H1 (cell line): ENCODE data around the gene TRIM27. TPM values are rescaled to one million over a fixed set of nuclear protein-coding genes. Genes with fewer than 3 reads are reported as not detected.

Experiments
- CTCF ChIA-PET: fragments of 300-600 bp; sonication (Branson Sonifier 250); formaldehyde crosslinking; loops from one replicate; lab custom pipeline; 2021; ENCODE audit not compliant: partially characterized antibody; lab: Charles Lee
- POLR2A ChIA-PET: fragments of 300-600 bp; sonication (Branson Sonifier 250); formaldehyde crosslinking; loops from one replicate; lab custom pipeline; 2021; ENCODE audit warnings: inconsistent platforms; ENCODE audit not compliant: partially characterized antibody; lab: Charles Lee
- DNase-seq, 2 experiments: peaks; one replicate each; pipeline versions ENCODE4 v3.0.0 to v3.0.0-alpha.2; 2010 to 2022; ENCODE audit warnings: low spot score in 2 of 2, low read depth in 1 of 2, mixed read lengths in 1 of 2
- FAIRE-seq: peaks from 2 replicates; lab custom pipeline; 2011; peaks lifted over from hg19 to GRCh38; lab: Jason Lieb, UNC
- H2AFZ ChIP-seq: 2 replicates; pipeline ENCODE4 v1.8.1; 2012; ENCODE audit warnings: low read length, inconsistent platforms
- H2AK5ac ChIP-seq: 2 replicates; pipeline ENCODE4 v1.6.1; 2013; ENCODE audit warnings: low read depth, low read length
- H2BK120ac ChIP-seq: replicated peaks from 2 replicates; pipeline ENCODE3; 2013; ENCODE audit warnings: low read depth, low read length, inconsistent platforms
- H2BK12ac ChIP-seq: 2 replicates; pipeline ENCODE4 v1.6.1; 2013; ENCODE audit warnings: low read depth, low read length
- H2BK15ac ChIP-seq: 2 replicates; pipeline ENCODE4 v1.6.1; 2013; ENCODE audit warnings: low read length
- H2BK20ac ChIP-seq: 2 replicates; pipeline ENCODE4 v1.6.1; 2013; ENCODE audit warnings: low read length
- H2BK5ac ChIP-seq: 2 replicates; pipeline ENCODE4 v1.6.1; 2013; ENCODE audit warnings: low read depth, low read length
- H3K14ac ChIP-seq: 2 replicates; pipeline ENCODE4 v1.6.1; 2013; ENCODE audit warnings: inconsistent platforms; ENCODE audit not compliant: insufficient read length
- H3K18ac ChIP-seq: 2 replicates; pipeline ENCODE4 v1.6.1; 2013; ENCODE audit warnings: low read length; ENCODE audit errors: extremely low read depth
- H3K23ac ChIP-seq: 2 replicates; pipeline ENCODE4 v1.6.1; 2013; ENCODE audit warnings: inconsistent platforms; ENCODE audit not compliant: insufficient read length
- H3K23me2 ChIP-seq: 2 replicates; pipeline ENCODE4 v1.6.1; 2013; ENCODE audit warnings: low read depth, low read length
- H3K27ac ChIP-seq: 2 replicates; pipeline ENCODE4 v1.6.1; 2011; ENCODE audit warnings: low read depth, low read length, inconsistent platforms
- H3K27me3 ChIP-seq, 4 experiments: replicated peaks in 1 of 4; 1 replicate in 1 of 4; 2 replicates in 3 of 4; pipeline versions ENCODE4 v1.6.1 to v1.8.1; 2011 to 2013; ENCODE audit warnings: low read length in 3 of 4, mild to moderate bottlenecking in 3 of 4, inconsistent platforms in 2 of 4, mixed read lengths in 2 of 4, moderate library complexity in 1 of 4; ENCODE audit not compliant: control insufficient read depth in 3 of 4, insufficient read depth in 3 of 4; ENCODE audit errors: extremely low read depth in 1 of 4
- H3K36me3 ChIP-seq, 4 experiments: 2 replicates each; pipeline versions ENCODE4 v1.6.1 to v1.8.1; 2011 to 2013; ENCODE audit warnings: mild to moderate bottlenecking in 4 of 4, low read length in 3 of 4, moderate library complexity in 2 of 4, control low read depth in 1 of 4, inconsistent platforms in 1 of 4; ENCODE audit not compliant: insufficient read depth in 4 of 4, control insufficient read depth in 2 of 4
- H3K4ac ChIP-seq: replicated peaks from 2 replicates; pipeline ENCODE3; 2013; ENCODE audit warnings: low read length, low read depth, mixed read lengths, inconsistent platforms; ENCODE audit not compliant: insufficient read length
- H3K4me1 ChIP-seq, 4 experiments: replicated peaks in 1 of 4; 1 replicate in 1 of 4; 2 replicates in 3 of 4; pipeline versions ENCODE4 v1.6.1 to v1.8.1; 2011 to 2013; ENCODE audit warnings: low read length in 3 of 4, inconsistent platforms in 2 of 4, mixed read lengths in 1 of 4; ENCODE audit not compliant: insufficient read depth in 4 of 4, control insufficient read depth in 3 of 4
- H3K4me2 ChIP-seq, 2 experiments: 2 replicates each; pipeline versions ENCODE4 v1.6.1 to v1.8.1; 2011 to 2013; ENCODE audit warnings: low read depth in 2 of 2, low read length in 2 of 2, control low read depth in 1 of 2, inconsistent platforms in 1 of 2, mild to moderate bottlenecking in 1 of 2; ENCODE audit not compliant: insufficient read depth in 1 of 2
- H3K4me3 ChIP-seq, 4 experiments: fragments of 200-600, 300-600 bp in 1 of 4; sonication (generic), shearing (Covaris generic), sonication (Bioruptor Twin) in 1 of 4; 2 replicates each; pipeline versions ENCODE4 v1.5.1 to v1.8.1; 2011 to 2016; ENCODE audit warnings: low read length in 4 of 4, low read depth in 3 of 4, control low read depth in 2 of 4, inconsistent platforms in 2 of 4, mild to moderate bottlenecking in 2 of 4, mixed read lengths in 1 of 4, moderate library complexity in 1 of 4; ENCODE audit not compliant: insufficient read depth in 2 of 4; ENCODE audit errors: extremely low read depth in 1 of 4
- H3K56ac ChIP-seq: replicated peaks from 2 replicates; pipeline ENCODE3; 2013; ENCODE audit warnings: low read depth, mild to moderate bottlenecking, mixed read lengths, low read length, inconsistent platforms; ENCODE audit not compliant: insufficient read length
- H3K79me1 ChIP-seq: 2 replicates; pipeline ENCODE4 v1.6.1; 2013; ENCODE audit warnings: low read depth, low read length, control low read depth
- H3K79me2 ChIP-seq, 2 experiments: 2 replicates each; pipeline versions ENCODE4 v1.6.1 to v1.8.1; 2012 to 2013; ENCODE audit warnings: low read length in 2 of 2, mild to moderate bottlenecking in 2 of 2, inconsistent platforms in 1 of 2; ENCODE audit not compliant: insufficient read depth in 2 of 2, control insufficient read depth in 1 of 2
- H3K9ac ChIP-seq, 4 experiments: replicated peaks in 1 of 4; 1 replicate in 1 of 4; 2 replicates in 3 of 4; pipeline versions ENCODE4 v1.6.1 to v1.8.1; 2011 to 2013; ENCODE audit warnings: low read depth in 3 of 4, low read length in 3 of 4, control low read depth in 2 of 4, mild to moderate bottlenecking in 2 of 4, moderate library complexity in 2 of 4, inconsistent platforms in 1 of 4; ENCODE audit errors: extremely low read depth in 1 of 4
- H3K9me3 ChIP-seq, 2 experiments: 2 replicates each; pipeline versions ENCODE4 v1.6.1 to v1.8.1; 2012 to 2013; ENCODE audit warnings: mild to moderate bottlenecking in 2 of 2, moderate library complexity in 2 of 2, control low read depth in 1 of 2, inconsistent platforms in 1 of 2, low read depth in 1 of 2, low read length in 1 of 2, mixed read lengths in 1 of 2; ENCODE audit not compliant: insufficient read depth in 2 of 2
- H4K20me1 ChIP-seq, 2 experiments: replicated peaks in 1 of 2; 2 replicates each; pipeline versions ENCODE3 to v1.8.1; 2011 to 2013; ENCODE audit warnings: inconsistent platforms in 2 of 2, low read length in 2 of 2, mild to moderate bottlenecking in 1 of 2; ENCODE audit not compliant: insufficient read depth in 2 of 2, control insufficient read depth in 1 of 2
- H4K5ac ChIP-seq: 2 replicates; pipeline ENCODE4 v1.6.1; 2013; ENCODE audit warnings: low read length, low read depth, mixed read lengths, inconsistent platforms; ENCODE audit not compliant: insufficient read length
- H4K8ac ChIP-seq: 2 replicates; pipeline ENCODE4 v1.8.0; 2013; ENCODE audit warnings: mild to moderate bottlenecking, moderate library complexity, low read length, inconsistent platforms; ENCODE audit not compliant: insufficient read depth; ENCODE audit errors: extremely low read depth
- H4K91ac ChIP-seq: replicated peaks from 2 replicates; pipeline ENCODE3; 2013; ENCODE audit warnings: low read length, mixed read lengths, inconsistent platforms; ENCODE audit not compliant: insufficient read length
- BRCA1 ChIP-seq: IDR thresholded peaks from 2 replicates; pipeline ENCODE4 v1.6.1; 2012; ENCODE audit warnings: low read depth, low read length, improper control_type of control experiment
- CEBPB ChIP-seq: IDR thresholded peaks from 2 replicates; pipeline ENCODE4 v1.6.1; 2012; ENCODE audit warnings: low read depth, low read length
- GTF2F1 ChIP-seq: IDR thresholded peaks from 2 replicates; pipeline ENCODE4 v1.6.1; 2012; ENCODE audit warnings: low read depth, low read length, improper control_type of control experiment, borderline replicate concordance
- POLR2A ChIP-seq, 2 experiments: IDR thresholded peaks; 1 replicate in 1 of 2; 2 replicates in 1 of 2; pipeline ENCODE4 v1.6.1; 2011; ENCODE audit warnings: low read depth in 2 of 2, low read length in 2 of 2, mild to moderate bottlenecking in 2 of 2; ENCODE audit errors: control extremely low read depth in 1 of 2
- POLR2AphosphoS5 ChIP-seq: IDR thresholded peaks from 2 replicates; pipeline ENCODE4 v1.6.1; 2011; ENCODE audit warnings: low read depth, low read length
- SIN3A ChIP-seq, 2 experiments: IDR thresholded peaks in 1 of 2; conservative IDR thresholded peaks in 1 of 2; 2 replicates each; pipeline ENCODE4 v1.6.1; 2011 to 2012; ENCODE audit warnings: low read length in 2 of 2, improper control_type of control experiment in 1 of 2, low read depth in 1 of 2, mild to moderate bottlenecking in 1 of 2
- SRF ChIP-seq: IDR thresholded peaks from 2 replicates; pipeline ENCODE4 v1.6.1; 2011; ENCODE audit warnings: mild to moderate bottlenecking, low read depth, low read length, moderate library complexity
- WGBS, 2 experiments: shearing (Covaris generic) in 1 of 2; methylation state at CpG; one replicate each; pipeline versions ENCODE4 v1.1.6 to v1.1.7; 2013 to 2015; ENCODE audit warnings: low lambda C conversion rate in 2 of 2, mixed read lengths in 2 of 2, inconsistent platforms in 1 of 2, low coverage in 1 of 2, missing lambda C conversion rate in 1 of 2; ENCODE audit not compliant: insufficient replicate concordance in 2 of 2, insufficient coverage in 1 of 2, insufficient read length in 1 of 2; ENCODE audit errors: extremely low coverage in 1 of 2, missing lambda C conversion rate in 1 of 2; 5-methylcytosine and 5-hydroxymethylcytosine counted together
- polyA plus RNA-seq, 7 experiments: library from polyadenylated mRNA; depleted of rRNA in 3 of 7; stranded (reverse) in 5 of 7; unstranded in 2 of 7; fragments of >200 nt in 5 of 7; fragments of 200-250 nt in 2 of 7; gene quantifications; 1 replicate in 5 of 7; 2 replicates in 1 of 7; 4 replicates in 1 of 7; pipeline versions ENCODE4 v1.2.1 to v1.2.3, GENCODE V29; 2011 to 2013; ENCODE audit warnings: missing spikeins in 2 of 7, mixed read lengths in 2 of 7
- total RNA-seq: library from RNA; stranded (reverse); fragmentation: NEBNext Ultra II Directional; extraction: Animal tissue kit (Norgen Biotek cat#: 25700); gene quantifications from 2 replicates; pipeline ENCODE4 v1.2.1, GENCODE V29; 2021
- TF ChIP-seq, protein P1 (sequence below): IDR thresholded peaks from 2 replicates; pipeline ENCODE4 v1.6.1; 2012; ENCODE audit warnings: inconsistent platforms
- TF ChIP-seq, protein P2 (sequence below): IDR thresholded peaks from 2 replicates; pipeline ENCODE4 v1.6.1; 2012; ENCODE audit warnings: inconsistent platforms
- TF ChIP-seq, protein P3 (sequence below): IDR thresholded peaks from 2 replicates; pipeline ENCODE4 v1.6.1; 2011; ENCODE audit warnings: low read depth, mild to moderate bottlenecking, low read length; ENCODE audit not compliant: insufficient read depth

The TRIM27 gene
- total and polyA plus RNA-seq, 2 of the 8 experiments (the other 6 are each of a cell fraction or from before 2014, with no cell fraction given), result 76.4 to 85.9 TPM

- 84% methylated on average over 25 of the region's 25 CpGs; no CpG with 5 or more reads in 1 of the 2 experiments for WGBS, 2 experiments
- Histone ChIP-seq H3K79me1 (no peaks in the 10 kb centered on the region), H2BK5ac (no peak overlapping the region), H4K91ac (no peak overlapping the region), H3K79me2 (no peaks in the 10 kb centered on the region), H3K23ac (no peak overlapping the region), H4K8ac (no peak overlapping the region), H2AK5ac (no peak overlapping the region), H2BK12ac (no peak overlapping the region), H3K4me2 (peak overlapping the region in 1 of 2 experiments; percentile 79; a peak in 2 of 4 replicates), H3K9ac (no peak overlapping the region), H4K20me1 (no peaks in the 10 kb centered on the region), H3K9me3 (no peaks in the 10 kb centered on the region; a peak in 1 of 4 replicates), H2BK15ac (no peak overlapping the region), H2AFZ (no peak overlapping the region), H2BK120ac (no peak overlapping the region), H3K27me3 (0 out of 7 replicates have a peak, but pooled peaks cover 0 to 4% (median 0%) of the 10 kb centered on the region in 4 experiments), H3K18ac (no peak overlapping the region), H4K5ac (no peak overlapping the region), H3K4ac (no peak overlapping the region), H3K4me1 (peaks cover 0 to 4% (median under 1%) of the 10 kb centered on the region in 4 experiments; a peak in 3 of 7 replicates), H3K4me3 (peak overlapping the region in 2 of 4 experiments; percentile 62; a peak in 2 of 8 replicates), H2BK20ac (no peak overlapping the region), H3K27ac (no peak overlapping the region), H3K56ac (no peak overlapping the region), H3K14ac (no peak overlapping the region), H3K23me2 (peaks cover 6% of the 10 kb centered on the region; the same call in 1 of the 2 replicates), H3K36me3 (no peaks in the 10 kb centered on the region)
- peak in 1 of 2 experiments; percentile 66 for DNase-seq
- CTCF ChIA-PET, result interaction anchor here (0.6 to 9.1 kb wide), 9 partner anchors 9 to 96 kb away, joined by 3 to 107 read pairs (median 4); no protein-coding TSS in a partner anchor
- POLR2A ChIA-PET, result interaction anchor here (0.8 to 6.6 kb wide), 28 partner anchors 10 to 1720 kb away, joined by 3 to 55 read pairs (median 5); partner anchors contain the start of gene TRIM27
- FAIRE-seq, result peak; percentile 69
- TF ChIP-seq, protein P1, sequence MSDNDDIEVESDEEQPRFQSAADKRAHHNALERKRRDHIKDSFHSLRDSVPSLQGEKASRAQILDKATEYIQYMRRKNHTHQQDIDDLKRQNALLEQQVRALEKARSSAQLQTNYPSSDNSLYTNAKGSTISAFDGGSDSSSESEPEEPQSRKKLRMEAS, result peak; percentile 59
- TF ChIP-seq POLR2AphosphoS5 (peak; percentile 92), POLR2A (IDR thresholded peaks at IDR 0.05; ENCODE audit: control extremely low read depth in 1 of 2, low read depth in 2 of 2, low read length in 2 of 2) (peak; percentile 70 to 94), CEBPB (no peak), BRCA1 (no peak), SRF (no peak), SIN3A (conservative IDR thresholded peaks at IDR 0.05 in 1 of 2, IDR thresholded peaks at IDR 0.05 in 1 of 2; ENCODE audit: low read depth in 1 of 2, low read length in 2 of 2) (no peak), GTF2F1 (peak; percentile 64; the same call in 1 of the 2 replicates)
- TF ChIP-seq, protein P2, sequence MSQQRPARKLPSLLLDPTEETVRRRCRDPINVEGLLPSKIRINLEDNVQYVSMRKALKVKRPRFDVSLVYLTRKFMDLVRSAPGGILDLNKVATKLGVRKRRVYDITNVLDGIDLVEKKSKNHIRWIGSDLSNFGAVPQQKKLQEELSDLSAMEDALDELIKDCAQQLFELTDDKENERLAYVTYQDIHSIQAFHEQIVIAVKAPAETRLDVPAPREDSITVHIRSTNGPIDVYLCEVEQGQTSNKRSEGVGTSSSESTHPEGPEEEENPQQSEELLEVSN, result peak; percentile 53; the same call in 1 of the 2 replicates
- TF ChIP-seq, protein P3, sequence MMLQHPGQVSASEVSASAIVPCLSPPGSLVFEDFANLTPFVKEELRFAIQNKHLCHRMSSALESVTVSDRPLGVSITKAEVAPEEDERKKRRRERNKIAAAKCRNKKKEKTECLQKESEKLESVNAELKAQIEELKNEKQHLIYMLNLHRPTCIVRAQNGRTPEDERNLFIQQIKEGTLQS, result no peak
Measured at GRCh38 chr6:28865401-28866204, 58.2 kb downstream of the TRIM27 start.
